ENCODE results near the gene MEIS3.

Gene MEIS3

DNA sequence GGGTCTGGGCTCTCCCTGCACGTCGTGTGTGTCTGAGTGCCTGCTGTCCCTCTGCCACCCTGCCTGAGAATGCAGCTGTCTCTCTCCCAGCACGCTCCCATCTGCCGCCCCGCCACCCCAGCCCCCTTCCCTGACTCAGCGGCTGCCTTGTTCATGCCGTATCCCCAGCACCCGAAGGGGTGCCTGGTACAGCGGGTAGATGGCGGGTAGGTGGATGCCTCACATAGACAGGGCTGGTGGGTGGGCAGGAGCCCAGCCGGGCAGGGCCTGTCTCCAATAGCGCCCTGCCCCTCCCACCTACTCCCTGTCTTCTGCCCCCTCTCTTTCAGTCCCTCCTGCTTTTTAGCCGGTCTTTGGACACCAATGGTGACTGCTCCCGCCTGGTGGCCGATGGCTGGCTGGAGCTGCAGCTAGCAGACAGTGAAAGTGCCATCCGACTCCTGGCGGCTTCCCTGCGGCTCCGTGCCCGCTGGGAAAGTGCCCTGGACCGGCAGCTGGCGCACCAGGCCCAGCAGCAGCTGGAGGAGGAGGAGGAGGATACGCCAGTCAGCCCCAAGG is 39.9 kb downstream of the MEIS3 start:
- no peak overlapping the region for H3K56ac ChIP-seq (ENCODE audit: low read length)
- H3K4me2 ChIP-seq (ENCODE audit: low read length) = no peak overlapping the region
- peaks cover 19% of the 10 kb centered on the region for H3K36me3 ChIP-seq (ENCODE audit: control insufficient read depth, insufficient read depth, low read length)
- no peak overlapping the region for H4K8ac ChIP-seq (ENCODE audit: low read depth, low read length)
- H3K4me1 ChIP-seq (ENCODE audit: control insufficient read depth, low read depth, low read length) = no peaks in the 10 kb centered on the region
- H3K79me2 ChIP-seq (ENCODE audit: control insufficient read depth, insufficient read depth, low read length) = no peaks in the 10 kb centered on the region
- no peak overlapping the region for H2AK5ac ChIP-seq (ENCODE audit: low read length)
- H3K18ac ChIP-seq (ENCODE audit: low read length) = no peak overlapping the region
- no peak overlapping the region for H2BK5ac ChIP-seq (ENCODE audit: low read length)
- H3K4me3 ChIP-seq (ENCODE audit: low read length) = no peak overlapping the region
- no CpG with 5 or more reads among the region's 23 CpGs for WGBS (ENCODE audit: extremely low coverage, insufficient coverage, low lambda C conversion rate)
- H3K9ac ChIP-seq (ENCODE audit: low read length) = no peak overlapping the region
- no peak overlapping the region for H2BK120ac ChIP-seq (ENCODE audit: low read depth, low read length)
- no peak overlapping the region for H2BK15ac ChIP-seq (replicated peaks; ENCODE audit: low read depth)
- H3K4ac ChIP-seq (ENCODE audit: low read depth, low read length) = no peak overlapping the region
- no peak for DNase-seq
- H3K27ac ChIP-seq (ENCODE audit: low read depth, low read length) = no peak overlapping the region
- no peak overlapping the region for H3K23ac ChIP-seq (ENCODE audit: low read length)
- no peaks in the 10 kb centered on the region for H3K79me1 ChIP-seq (ENCODE audit: low read length)
- H4K5ac ChIP-seq (ENCODE audit: low read length) = no peak overlapping the region
- no peaks in the 10 kb centered on the region for H3K27me3 ChIP-seq (ENCODE audit: insufficient read depth, low read length, poor library complexity)

DNA sequence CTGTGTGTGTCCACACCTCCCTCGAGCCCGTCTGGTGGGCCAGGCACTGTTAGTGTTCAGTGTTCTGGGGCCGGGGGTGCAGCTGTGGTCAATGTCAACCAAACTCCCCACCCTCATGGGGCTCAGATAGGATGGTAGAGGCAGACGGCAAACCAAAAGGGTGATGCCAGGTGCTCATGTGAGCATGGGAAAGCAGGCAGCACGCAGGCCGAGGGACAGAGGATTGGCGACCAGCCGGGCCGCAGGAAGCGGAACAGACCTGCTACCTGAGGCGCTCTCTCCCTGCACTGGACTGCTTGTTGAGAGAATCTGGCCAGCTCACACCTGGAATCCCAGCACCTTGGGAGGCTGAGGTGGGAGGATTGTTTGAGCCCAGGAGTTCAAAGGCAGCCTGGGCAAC is 41.1 kb downstream of the MEIS3 start:
- Histone ChIP-seq H3K79me2 (ENCODE audit: control insufficient read depth, insufficient read depth, low read length) (no peaks in the 10 kb centered on the region), H2AK5ac (ENCODE audit: low read length) (no peak overlapping the region), H3K4me1 (ENCODE audit: control insufficient read depth, low read depth, low read length) (no peaks in the 10 kb centered on the region), H3K36me3 (ENCODE audit: control insufficient read depth, insufficient read depth, low read length) (peaks cover 21% of the 10 kb centered on the region), H3K4ac (ENCODE audit: low read depth, low read length) (no peak overlapping the region), H3K4me3 (ENCODE audit: low read length) (no peak overlapping the region), H3K4me2 (ENCODE audit: low read length) (no peak overlapping the region), H3K18ac (ENCODE audit: low read length) (no peak overlapping the region), H3K23ac (ENCODE audit: low read length) (no peak overlapping the region), H3K9ac (ENCODE audit: low read length) (no peak overlapping the region), H2BK5ac (ENCODE audit: low read length) (no peak overlapping the region), H3K79me1 (ENCODE audit: low read length) (no peaks in the 10 kb centered on the region), H3K27me3 (ENCODE audit: insufficient read depth, low read length, poor library complexity) (no peaks in the 10 kb centered on the region), H3K56ac (ENCODE audit: low read length) (no peak overlapping the region), H2BK120ac (ENCODE audit: low read depth, low read length) (no peak overlapping the region), H4K5ac (ENCODE audit: low read length) (no peak overlapping the region), H4K8ac (ENCODE audit: low read depth, low read length) (no peak overlapping the region), H3K27ac (ENCODE audit: low read depth, low read length) (no peak overlapping the region), H2BK15ac (replicated peaks; ENCODE audit: low read depth) (no peak overlapping the region)
- DNase-seq = no peak
- no CpG with 5 or more reads among the region's 11 CpGs for WGBS (ENCODE audit: extremely low coverage, insufficient coverage, low lambda C conversion rate)

DNA sequence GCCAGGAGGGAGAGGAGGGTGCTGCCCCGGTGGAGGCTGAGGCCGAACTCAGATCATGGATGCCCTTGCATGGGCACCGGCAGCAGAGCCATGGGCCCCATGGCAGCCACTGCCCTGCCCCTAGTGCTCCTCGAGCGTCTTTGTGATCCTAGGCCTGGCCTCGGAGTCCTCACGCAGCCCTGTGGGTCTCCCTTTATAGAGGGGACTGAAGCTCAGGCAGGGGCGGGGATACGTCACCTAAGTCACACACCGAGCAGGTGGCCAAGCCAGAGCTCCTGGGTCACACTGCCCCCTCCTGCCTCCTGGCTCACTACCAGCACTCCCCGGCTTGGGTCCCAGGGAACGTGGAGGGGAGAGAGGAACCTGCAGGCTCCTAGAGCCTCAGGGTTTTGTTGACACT is 41.5 kb downstream of the MEIS3 start:
- Histone ChIP-seq H3K4me1 (ENCODE audit: control insufficient read depth, low read depth, low read length) (no peaks in the 10 kb centered on the region), H3K18ac (ENCODE audit: low read length) (no peak overlapping the region)
- WGBS (ENCODE audit: extremely low coverage, insufficient coverage, low lambda C conversion rate) = no CpG with 5 or more reads among the region's 12 CpGs

DNA sequence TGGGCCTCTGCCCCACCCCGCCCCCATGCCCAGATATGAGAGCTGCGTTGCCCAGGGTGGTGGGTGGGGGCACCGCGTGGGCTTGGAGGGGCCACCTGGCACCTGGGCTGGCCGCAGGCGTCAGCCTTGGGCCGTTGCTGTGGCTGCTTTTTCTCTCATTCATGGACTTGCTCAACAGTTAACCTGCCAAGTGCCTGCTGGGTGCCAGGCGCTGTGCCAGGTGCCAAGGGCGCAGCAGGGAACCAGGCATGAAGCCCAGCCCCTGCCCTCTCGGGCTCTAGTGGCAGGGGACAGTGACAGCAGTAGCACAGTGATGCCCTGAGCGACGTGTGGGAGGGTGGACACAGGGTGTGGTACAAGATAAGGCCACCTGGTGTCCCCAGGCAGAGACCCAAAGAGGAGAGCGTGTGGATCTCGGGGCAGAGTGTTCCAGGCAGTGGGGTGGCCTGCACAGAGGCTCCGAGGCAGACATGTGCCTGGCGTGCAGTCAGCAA is 42.1 kb downstream of the MEIS3 start:
- H3K4ac ChIP-seq (ENCODE audit: low read depth, low read length) = no peak overlapping the region
- no CpG with 5 or more reads among the region's 16 CpGs for WGBS (ENCODE audit: extremely low coverage, insufficient coverage, low lambda C conversion rate)
- no peak overlapping the region for H3K4me2 ChIP-seq (ENCODE audit: low read length)
- H3K4me3 ChIP-seq (ENCODE audit: low read length) = no peak overlapping the region
- H2AK5ac ChIP-seq (ENCODE audit: low read length) = no peak overlapping the region
- no peak overlapping the region for H2BK5ac ChIP-seq (ENCODE audit: low read length)
- no peaks in the 10 kb centered on the region for H3K4me1 ChIP-seq (ENCODE audit: control insufficient read depth, low read depth, low read length)
- H2BK15ac ChIP-seq (replicated peaks; ENCODE audit: low read depth) = no peak overlapping the region
- H3K27ac ChIP-seq (ENCODE audit: low read depth, low read length) = no peak overlapping the region
- H4K5ac ChIP-seq (ENCODE audit: low read length) = no peak overlapping the region
- H3K79me1 ChIP-seq (ENCODE audit: low read length) = no peaks in the 10 kb centered on the region
- no peak overlapping the region for H3K23ac ChIP-seq (ENCODE audit: low read length)
- H4K8ac ChIP-seq (ENCODE audit: low read depth, low read length) = no peak overlapping the region
- DNase-seq = peak; percentile 34
- peaks cover 19% of the 10 kb centered on the region for H3K36me3 ChIP-seq (ENCODE audit: control insufficient read depth, insufficient read depth, low read length)
- no peak overlapping the region for H3K18ac ChIP-seq (ENCODE audit: low read length)
- no peak overlapping the region for H3K56ac ChIP-seq (ENCODE audit: low read length)
- no peaks in the 10 kb centered on the region for H3K27me3 ChIP-seq (ENCODE audit: insufficient read depth, low read length, poor library complexity)
- H3K9ac ChIP-seq (ENCODE audit: low read length) = no peak overlapping the region
- no peaks in the 10 kb centered on the region for H3K79me2 ChIP-seq (ENCODE audit: control insufficient read depth, insufficient read depth, low read length)
- no peak overlapping the region for H2BK120ac ChIP-seq (ENCODE audit: low read depth, low read length)

More for the DNA sequence above, 41.5 kb downstream of the MEIS3 start:
- peaks cover 21% of the 10 kb centered on the region for H3K36me3 ChIP-seq (ENCODE audit: control insufficient read depth, insufficient read depth, low read length)
- no peaks in the 10 kb centered on the region for H3K79me2 ChIP-seq (ENCODE audit: control insufficient read depth, insufficient read depth, low read length)
- H2BK5ac ChIP-seq (ENCODE audit: low read length) = no peak overlapping the region
- no peaks in the 10 kb centered on the region for H3K27me3 ChIP-seq (ENCODE audit: insufficient read depth, low read length, poor library complexity)
- no peak overlapping the region for H2AK5ac ChIP-seq (ENCODE audit: low read length)
- H4K5ac ChIP-seq (ENCODE audit: low read length) = no peak overlapping the region
- H3K27ac ChIP-seq (ENCODE audit: low read depth, low read length) = no peak overlapping the region
- no peak overlapping the region for H3K23ac ChIP-seq (ENCODE audit: low read length)
- no peaks in the 10 kb centered on the region for H3K79me1 ChIP-seq (ENCODE audit: low read length)
- no peak for DNase-seq
- no peak overlapping the region for H3K9ac ChIP-seq (ENCODE audit: low read length)
- no peak overlapping the region for H3K56ac ChIP-seq (ENCODE audit: low read length)
- H3K4me2 ChIP-seq (ENCODE audit: low read length) = no peak overlapping the region
- H3K4me3 ChIP-seq (ENCODE audit: low read length) = no peak overlapping the region
- no peak overlapping the region for H2BK15ac ChIP-seq (replicated peaks; ENCODE audit: low read depth)
- H2BK120ac ChIP-seq (ENCODE audit: low read depth, low read length) = no peak overlapping the region
- H3K4ac ChIP-seq (ENCODE audit: low read depth, low read length) = no peak overlapping the region
- H4K8ac ChIP-seq (ENCODE audit: low read depth, low read length) = no peak overlapping the region

DNA sequence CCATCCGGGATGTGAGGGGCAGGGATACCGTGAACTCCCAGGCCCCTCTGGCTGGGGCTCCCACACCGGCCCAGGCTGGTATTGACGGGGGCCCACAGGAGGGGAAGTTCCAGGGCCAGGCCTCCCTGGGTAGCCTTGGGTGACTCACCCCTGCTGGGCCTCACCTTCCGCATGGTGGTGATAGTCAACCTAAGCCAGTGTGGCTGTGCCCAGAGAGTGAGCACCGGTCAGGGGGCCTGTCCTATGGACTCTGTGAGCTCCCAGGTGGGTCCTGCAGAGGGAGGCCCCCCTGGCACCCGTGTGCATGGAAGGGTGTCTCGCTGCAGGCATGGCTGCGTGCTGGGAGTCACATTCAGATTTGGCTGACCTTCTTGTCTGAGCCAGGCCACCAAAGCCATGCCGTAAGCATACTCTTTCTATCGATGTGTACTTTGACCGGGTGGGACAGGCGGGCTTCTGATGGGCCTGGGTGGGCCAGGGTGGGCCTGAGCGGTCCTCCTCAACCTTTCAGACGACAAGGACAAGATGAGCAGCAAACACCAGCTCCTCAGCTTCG is 42.7 kb downstream of the MEIS3 start:
- no CpG with 5 or more reads among the region's 16 CpGs for WGBS (ENCODE audit: extremely low coverage, insufficient coverage, low lambda C conversion rate)
- Histone ChIP-seq H3K27ac (ENCODE audit: low read depth, low read length) (no peak overlapping the region), H3K4me2 (ENCODE audit: low read length) (no peak overlapping the region), H2BK5ac (ENCODE audit: low read length) (no peak overlapping the region), H3K23ac (ENCODE audit: low read length) (no peak overlapping the region), H2BK15ac (replicated peaks; ENCODE audit: low read depth) (no peak overlapping the region), H3K79me1 (ENCODE audit: low read length) (no peaks in the 10 kb centered on the region), H3K4me3 (ENCODE audit: low read length) (no peak overlapping the region), H2AK5ac (ENCODE audit: low read length) (no peak overlapping the region), H3K56ac (ENCODE audit: low read length) (no peak overlapping the region), H3K4ac (ENCODE audit: low read depth, low read length) (no peak overlapping the region), H3K4me1 (ENCODE audit: control insufficient read depth, low read depth, low read length) (no peaks in the 10 kb centered on the region), H2BK120ac (ENCODE audit: low read depth, low read length) (no peak overlapping the region), H3K27me3 (ENCODE audit: insufficient read depth, low read length, poor library complexity) (no peaks in the 10 kb centered on the region), H4K8ac (ENCODE audit: low read depth, low read length) (no peak overlapping the region), H3K79me2 (ENCODE audit: control insufficient read depth, insufficient read depth, low read length) (no peaks in the 10 kb centered on the region), H4K5ac (ENCODE audit: low read length) (no peak overlapping the region), H3K36me3 (ENCODE audit: control insufficient read depth, insufficient read depth, low read length) (peaks cover 16% of the 10 kb centered on the region), H3K9ac (ENCODE audit: low read length) (no peak overlapping the region), H3K18ac (ENCODE audit: low read length) (no peak overlapping the region)
- no peak for DNase-seq

All from mesendoderm (in vitro differentiated cells).